GM06990 (cell line): ENCODE results near the gene FAM83G.

Experiments
- DNase-seq: peaks from one replicate; pipeline ENCODE4 v3.0.0-alpha.2; 2011; ENCODE audit not compliant: insufficient read length; ENCODE audit errors: extremely low read depth
- H3K27me3 ChIP-seq: replicated peaks from 2 replicates; pipeline ENCODE4 v1.6.0; 2011; ENCODE audit warnings: low read length; ENCODE audit not compliant: control insufficient read depth, insufficient read depth
- H3K36me3 ChIP-seq: 2 replicates; pipeline ENCODE4 v1.5.1; 2011; ENCODE audit warnings: low read length; ENCODE audit not compliant: control insufficient read depth, insufficient read depth
- H3K4me3 ChIP-seq: replicated peaks from 2 replicates; pipeline ENCODE4 v1.5.1; 2011; ENCODE audit warnings: low read depth, mild to moderate bottlenecking, control low read depth, low read length
- TF ChIP-seq, protein P1 (sequence below): IDR thresholded peaks from 2 replicates; pipeline ENCODE4 v1.5.1; 2011; ENCODE audit warnings: low read length, control low read depth, mild to moderate bottlenecking, inconsistent platforms; ENCODE audit not compliant: insufficient read depth, poor library complexity, severe bottlenecking

The FAM83G gene

DNA sequence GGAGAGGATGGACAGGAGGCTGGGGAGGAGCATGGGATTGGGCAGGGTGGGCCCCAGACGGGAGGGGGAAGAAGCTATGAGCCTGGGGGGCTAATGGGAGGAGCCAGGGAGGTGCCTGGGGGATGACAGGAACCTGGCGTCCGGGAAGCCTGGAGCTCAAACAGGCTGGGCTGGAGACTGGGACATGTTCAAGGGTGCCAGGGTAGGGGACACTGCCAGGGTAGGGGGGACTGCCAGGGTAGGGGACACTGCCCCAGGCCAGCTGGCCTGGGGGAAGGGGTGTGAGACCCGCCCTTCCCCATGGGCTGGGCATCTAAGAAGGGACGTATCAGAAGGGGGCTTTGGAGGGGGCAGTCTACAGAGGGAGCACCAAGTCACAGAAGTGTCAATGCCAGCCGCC is 7.0 kb upstream of the FAM83G start:
- TF ChIP-seq, protein P1, sequence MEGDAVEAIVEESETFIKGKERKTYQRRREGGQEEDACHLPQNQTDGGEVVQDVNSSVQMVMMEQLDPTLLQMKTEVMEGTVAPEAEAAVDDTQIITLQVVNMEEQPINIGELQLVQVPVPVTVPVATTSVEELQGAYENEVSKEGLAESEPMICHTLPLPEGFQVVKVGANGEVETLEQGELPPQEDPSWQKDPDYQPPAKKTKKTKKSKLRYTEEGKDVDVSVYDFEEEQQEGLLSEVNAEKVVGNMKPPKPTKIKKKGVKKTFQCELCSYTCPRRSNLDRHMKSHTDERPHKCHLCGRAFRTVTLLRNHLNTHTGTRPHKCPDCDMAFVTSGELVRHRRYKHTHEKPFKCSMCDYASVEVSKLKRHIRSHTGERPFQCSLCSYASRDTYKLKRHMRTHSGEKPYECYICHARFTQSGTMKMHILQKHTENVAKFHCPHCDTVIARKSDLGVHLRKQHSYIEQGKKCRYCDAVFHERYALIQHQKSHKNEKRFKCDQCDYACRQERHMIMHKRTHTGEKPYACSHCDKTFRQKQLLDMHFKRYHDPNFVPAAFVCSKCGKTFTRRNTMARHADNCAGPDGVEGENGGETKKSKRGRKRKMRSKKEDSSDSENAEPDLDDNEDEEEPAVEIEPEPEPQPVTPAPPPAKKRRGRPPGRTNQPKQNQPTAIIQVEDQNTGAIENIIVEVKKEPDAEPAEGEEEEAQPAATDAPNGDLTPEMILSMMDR = no peak
- no peak for DNase-seq
- H3K27me3 ChIP-seq = no peaks in the 10 kb centered on the region; the same call in 1 of the 2 replicates
- no peak overlapping the region for H3K4me3 ChIP-seq
- H3K36me3 ChIP-seq = no peaks in the 10 kb centered on the region

DNA sequence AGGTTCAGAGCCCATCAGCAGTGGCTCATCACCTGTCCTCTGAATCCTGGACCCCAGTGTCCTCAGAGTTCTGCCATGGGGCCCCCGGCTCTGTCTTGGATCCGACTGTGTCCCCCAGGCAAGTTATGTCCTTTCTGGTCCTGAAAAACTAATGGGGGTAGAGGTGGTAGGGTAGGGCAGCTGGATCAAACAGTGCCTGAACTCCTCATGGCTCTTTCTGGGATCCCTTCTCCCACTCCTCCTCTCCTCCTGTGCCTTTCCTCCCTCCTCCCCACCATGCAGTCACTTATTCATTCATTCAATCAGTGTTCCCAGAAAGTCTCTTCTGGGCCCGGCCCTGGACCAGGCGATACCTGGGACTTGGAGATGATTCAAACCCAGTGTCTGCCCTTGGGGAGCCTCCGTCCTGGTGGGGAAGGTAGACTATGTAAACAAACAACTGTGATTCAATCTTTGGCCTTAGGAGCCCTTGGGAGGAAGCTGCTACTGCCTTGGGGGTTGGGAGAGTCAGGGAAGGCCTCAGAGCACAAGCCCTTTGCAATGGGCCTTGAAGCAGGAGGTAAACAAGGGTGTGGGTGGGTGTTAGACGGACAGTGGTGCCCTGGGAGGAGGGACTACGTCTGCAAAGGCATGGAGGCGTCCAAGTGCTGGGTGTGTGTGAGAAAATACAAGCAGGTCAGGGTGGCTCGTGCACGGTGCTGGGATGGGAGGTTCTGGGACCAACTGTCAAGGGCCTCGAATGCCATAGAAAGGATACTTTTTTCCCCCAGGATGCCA is 6.4 kb upstream of the FAM83G start:
- no peak for DNase-seq
- no peaks in the 10 kb centered on the region; the same call in 1 of the 2 replicates for H3K27me3 ChIP-seq
- H3K4me3 ChIP-seq = no peak overlapping the region
- TF ChIP-seq, protein P1 = no peak
- H3K36me3 ChIP-seq = no peaks in the 10 kb centered on the region

GRCh38 chr17:19009970-19010369 is 5.4 kb upstream of the FAM83G start:
- TF ChIP-seq, protein P1 = no peak
- no peak for DNase-seq
- H3K36me3 ChIP-seq = no peaks in the 10 kb centered on the region
- H3K4me3 ChIP-seq = no peak overlapping the region
- H3K27me3 ChIP-seq = no peaks in the 10 kb centered on the region; the same call in 1 of the 2 replicates

GRCh38 chr17:19006698-19007097 is 2.1 kb upstream of the FAM83G start:
- H3K27me3 ChIP-seq = no peaks in the 10 kb centered on the region
- no peaks in the 10 kb centered on the region; the same call in 1 of the 2 replicates for H3K36me3 ChIP-seq
- H3K4me3 ChIP-seq = no peak overlapping the region
- TF ChIP-seq, protein P1 = no peak
- no peak for DNase-seq

GRCh38 chr17:19005789-19006430 is 1.3 kb upstream of the FAM83G start:
- Histone ChIP-seq H3K27me3 (no peaks in the 10 kb centered on the region), H3K4me3 (no peak overlapping the region), H3K36me3 (no peaks in the 10 kb centered on the region; the same call in 1 of the 2 replicates)
- no peak for DNase-seq
- TF ChIP-seq, protein P1 = no peak
